Endothelial cell of umbilical vein (primary cell): ENCODE data around the gene KIAA0753. TPM values are rescaled to one million over a fixed set of nuclear protein-coding genes. Genes with fewer than 3 reads are reported as not detected.

Experiments
- BruUV-seq: library from RNA; stranded (reverse); fragments of 400-500 nt; replicated peaks from 2 replicates; lab custom pipeline; 2021; lab: Mats Ljungman, UMichigan
- CTCF ChIA-PET: fragments of 300-600, 350-600 bp; sonication (Branson Sonifier 250); formaldehyde crosslinking; loops from one replicate; lab custom pipeline; 2021; ENCODE audit warnings: antibody characterized with exemption, inconsistent platforms; lab: Charles Lee
- POLR2A ChIA-PET: fragments of 300-600, 350-600 bp; sonication (Branson Sonifier 250); formaldehyde crosslinking; loops from one replicate; lab custom pipeline; 2021; ENCODE audit warnings: antibody characterized with exemption, inconsistent platforms; lab: Charles Lee
- DNase-seq: peaks from one replicate; pipeline ENCODE4 v3.0.0-alpha.2; 2011; ENCODE audit warnings: low read depth, low spot score
- FAIRE-seq: peaks from 2 replicates; lab custom pipeline; 2011; peaks lifted over from hg19 to GRCh38; lab: Jason Lieb, UNC
- H2AFZ ChIP-seq: 2 replicates; pipeline ENCODE4 v1.6.0; 2012; ENCODE audit warnings: low read depth, low read length, control low read depth, inconsistent platforms
- H3K27ac ChIP-seq: 2 replicates; pipeline ENCODE4 v1.5.1; 2011; ENCODE audit warnings: low read depth, mild to moderate bottlenecking, control low read depth, low read length, moderate library complexity; ENCODE audit not compliant: insufficient read depth
- H3K27me3 ChIP-seq, 2 experiments: 2 replicates each; pipeline versions ENCODE4 v1.6.0 to v1.6.1; 2011; ENCODE audit warnings: low read length in 2 of 2, mixed read lengths in 1 of 2; ENCODE audit not compliant: control insufficient read depth in 2 of 2, insufficient read depth in 2 of 2
- H3K36me3 ChIP-seq, 2 experiments: 2 replicates in 1 of 2; 3 replicates in 1 of 2; pipeline ENCODE4 v1.5.1; 2011; ENCODE audit warnings: low read length in 2 of 2, mild to moderate bottlenecking in 1 of 2, moderate library complexity in 1 of 2; ENCODE audit not compliant: control insufficient read depth in 2 of 2, insufficient read depth in 2 of 2; ENCODE audit errors: extremely low read depth in 1 of 2
- H3K4me1 ChIP-seq: 3 replicates; pipeline ENCODE4 v1.5.1; 2011; ENCODE audit warnings: mild to moderate bottlenecking, low read length; ENCODE audit not compliant: control insufficient read depth, insufficient read depth; ENCODE audit errors: extremely low read depth
- H3K4me2 ChIP-seq: 2 replicates; pipeline ENCODE4 v1.6.1; 2011; ENCODE audit warnings: low read length, control low read depth, mixed read lengths; ENCODE audit not compliant: insufficient read depth
- H3K4me3 ChIP-seq, 3 experiments: fragments of 200-600 bp in 1 of 3; sonication (generic), shearing (Covaris generic) in 1 of 3; replicated peaks in 1 of 3; 2 replicates each; pipeline ENCODE4 v1.5.1; 2011 to 2016; ENCODE audit warnings: control low read depth in 3 of 3, low read length in 3 of 3, mild to moderate bottlenecking in 2 of 3, inconsistent platforms in 1 of 3, low read depth in 1 of 3, moderate library complexity in 1 of 3; ENCODE audit not compliant: insufficient read depth in 1 of 3
- H3K79me2 ChIP-seq: 2 replicates; pipeline ENCODE4 v1.6.0; 2012; ENCODE audit warnings: low read length, inconsistent platforms; ENCODE audit not compliant: control insufficient read depth, insufficient read depth
- H3K9ac ChIP-seq: replicated peaks from 2 replicates; pipeline ENCODE3; 2011; ENCODE audit warnings: low read length, control low read depth; ENCODE audit not compliant: insufficient read depth; ENCODE audit errors: extremely low read depth
- H3K9me1 ChIP-seq: replicated peaks from 3 replicates; pipeline ENCODE4 v1.6.0; 2011; ENCODE audit warnings: mild to moderate bottlenecking, low read length; ENCODE audit not compliant: control insufficient read depth, insufficient read depth; ENCODE audit errors: extremely low read depth
- H3K9me3 ChIP-seq: replicated peaks from 2 replicates; pipeline ENCODE4 v1.5.1; 2012; ENCODE audit warnings: low read length, inconsistent platforms; ENCODE audit not compliant: control insufficient read depth, insufficient read depth
- H4K20me1 ChIP-seq: replicated peaks from 2 replicates; pipeline ENCODE3; 2011; ENCODE audit warnings: mild to moderate bottlenecking, low read length; ENCODE audit not compliant: control insufficient read depth, insufficient read depth; ENCODE audit errors: extremely low read depth
- CTCF ChIP-seq, 2 donors: IDR thresholded peaks; 1 replicate in 1 of 2; 2 replicates in 1 of 2; pipeline ENCODE4 v1.5.1; 2011; ENCODE audit warnings: low read length in 2 of 2, mild to moderate bottlenecking in 2 of 2, moderate library complexity in 2 of 2, control low read depth in 1 of 2, inconsistent platforms in 1 of 2, low read depth in 1 of 2; ENCODE audit not compliant: insufficient read depth in 1 of 2; ENCODE audit errors: extremely low read depth in 1 of 2
- EZH2 ChIP-seq: IDR thresholded peaks from 2 replicates; pipeline ENCODE4 v1.6.1; 2012; ENCODE audit warnings: borderline replicate concordance, low read depth, mild to moderate bottlenecking, moderate library complexity, low read length, inconsistent platforms; ENCODE audit not compliant: severe bottlenecking
- FOS ChIP-seq: IDR thresholded peaks from 2 replicates; pipeline ENCODE4 v1.6.1; 2011; ENCODE audit warnings: mild to moderate bottlenecking, low read length, moderate library complexity, borderline replicate concordance; ENCODE audit not compliant: insufficient read depth
- GATA2 ChIP-seq: IDR thresholded peaks from 2 replicates; pipeline ENCODE4 v1.7.0; 2011; ENCODE audit warnings: low read depth, mild to moderate bottlenecking, moderate library complexity, mixed read lengths, low read length; ENCODE audit not compliant: insufficient read length, insufficient read depth
- JUN ChIP-seq: IDR thresholded peaks from 2 replicates; pipeline ENCODE4 v1.6.1; 2011; ENCODE audit warnings: borderline replicate concordance, low read depth; ENCODE audit not compliant: insufficient read length, insufficient read depth
- MAX ChIP-seq: IDR thresholded peaks from 2 replicates; pipeline ENCODE4 v1.6.1; 2011; ENCODE audit not compliant: insufficient read depth, insufficient read length
- MYC ChIP-seq: IDR thresholded peaks from one replicate; pipeline ENCODE4 v1.6.1; 2011; ENCODE audit warnings: mild to moderate bottlenecking, low read depth, low read length
- POLR2A ChIP-seq: IDR thresholded peaks from 2 replicates; pipeline ENCODE4 v1.6.1; 2012; ENCODE audit warnings: low read depth, mild to moderate bottlenecking, control low read depth, low read length
- POLR2AphosphoS5 ChIP-seq: IDR thresholded peaks from 2 replicates; pipeline ENCODE4 v1.6.1; 2012; ENCODE audit warnings: low read depth, mild to moderate bottlenecking, control low read depth, low read length, moderate library complexity; ENCODE audit not compliant: insufficient read depth
- dilution Hi-C: fragments of 300-500 bp; cut with MboI; formaldehyde crosslinking; loops from one replicate; pipeline ENCODE4 v1.15.0; 2019; ENCODE audit warnings: low sequenced_read_pairs; ENCODE audit not compliant: extremely low pct_ligation_motif_present
- intact Hi-C: fragments of 100-400 bp; cut with micrococcal nuclease; formaldehyde crosslinking; loops from one replicate; pipeline ENCODE4 v1.10.0; 2022
- polyA plus RNA-seq, 4 experiments: library from polyadenylated mRNA; depleted of rRNA in 3 of 4; stranded (reverse) in 3 of 4; unstranded in 1 of 4; fragments of >200 nt; gene quantifications; 2 replicates each; pipeline versions ENCODE4 v1.2.1 to v1.2.3, GENCODE V29; 2011 to 2012; ENCODE audit warnings: missing spikeins in 1 of 4
- total RNA-seq: library from RNA; stranded (reverse); gene quantifications from 2 replicates; pipeline ENCODE4 v1.2.3, GENCODE V29; 2021

Gene KIAA0753
- total and polyA plus RNA-seq, 2 donors (not counting 3 experiments of a cell fraction or from before 2014, with no cell fraction given), result 5.3 to 23.9 TPM

GRCh38 chr17:6534846-6535514 lies 105.5 kb downstream of the KIAA0753 start:
- Histone ChIP-seq H3K79me2 (no peaks in the 10 kb centered on the region), H3K4me3 (no peak overlapping the region), H3K9me3 (no peaks in the 10 kb centered on the region), H3K27me3 (no peaks in the 10 kb centered on the region), H3K27ac (no peak overlapping the region), H3K4me1 (no peaks in the 10 kb centered on the region), H2AFZ (no peak overlapping the region), H3K9ac (no peak overlapping the region), H3K36me3 (no peaks in the 10 kb centered on the region), H3K4me2 (no peak overlapping the region), H3K9me1 (no peaks in the 10 kb centered on the region), H4K20me1 (no peaks in the 10 kb centered on the region)
- FAIRE-seq (no peak), DNase-seq (no peak)
- dilution Hi-C loops, result no loop called here
- POLR2A ChIA-PET, result no interaction called here
- intact Hi-C loops, result no loop called here
- CTCF ChIA-PET, result interaction anchor here (0.7 to 1.1 kb wide), 2 partner anchors 12 to 62 kb away, joined by 3 to 5 read pairs; no protein-coding TSS in a partner anchor
- TF ChIP-seq CTCF (IDR thresholded peaks at IDR 0.05; ENCODE audit: extremely low read depth in 1 of 2, insufficient read depth in 1 of 2, low read depth in 1 of 2, low read length in 2 of 2), result no peak
- no TSS peak for BruUV-seq

- Histone ChIP-seq H3K79me2 (no peaks in the 10 kb centered on the region), H3K4me2 (no peak overlapping the region), H2AFZ (no peak overlapping the region), H3K4me3 (no peak overlapping the region), H3K9me1 (no peaks in the 10 kb centered on the region), H3K27me3 (no peaks in the 10 kb centered on the region), H3K27ac (no peak overlapping the region), H3K9me3 (no peaks in the 10 kb centered on the region), H3K36me3 (no peaks in the 10 kb centered on the region), H4K20me1 (no peaks in the 10 kb centered on the region), H3K4me1 (no peaks in the 10 kb centered on the region), H3K9ac (no peak overlapping the region)
- POLR2A ChIA-PET, result no interaction called here
- BruUV-seq, result no TSS peak
- TF ChIP-seq EZH2 (no peak), CTCF (IDR thresholded peaks at IDR 0.05; ENCODE audit: extremely low read depth in 1 of 2, insufficient read depth in 1 of 2, low read depth in 1 of 2, low read length in 2 of 2) (no peak), MYC (no peak), MAX (no peak), JUN (no peak), POLR2A (no peak), GATA2 (no peak), FOS (no peak), POLR2AphosphoS5 (no peak)
- no peak for DNase-seq
- CTCF ChIA-PET, result interaction anchor here (1.0 to 1.5 kb wide), 2 partner anchors 8 to 15 kb away, joined by 3 to 4 read pairs; no protein-coding TSS in a partner anchor
- intact Hi-C loops, result no loop called here
- dilution Hi-C loops, result no loop called here
- no peak for FAIRE-seq
Observed at GRCh38 chr17:6532441-6532885, 108.0 kb downstream of the KIAA0753 start.
